AML-193 (cell line): ENCODE results near the gene STYXL2.
A peak's percentile ranks its signal among the peaks of the same experiment; 100 is the strongest.

ENCODE experiments used
- DNase-seq, 2 experiments: peaks; one replicate each; lab custom pipeline; 2025; lab: John Stamatoyannopoulos, UW

Gene STYXL2

GRCh38 chr1:167093846-167094516, at the start of gene STYXL2:
Gene STYXL2, plus strand, starts transcription at chr1:167094075. Its CDS starts 775 bp downstream, at chr1:167094850.
- no peak for DNase-seq

GRCh38 chr1:167051907-167052306, 42.0 kb upstream of the STYXL2 start:
- DNase-seq = no peak

GRCh38 chr1:167052389-167052788, 41.5 kb upstream of the STYXL2 start:
- no peak for DNase-seq

GRCh38 chr1:167054531-167054930, 39.3 kb upstream of the STYXL2 start:
- DNase-seq = no peak

GRCh38 chr1:167054946-167055630, 38.8 kb upstream of the STYXL2 start:
- DNase-seq = no peak

GRCh38 chr1:167056529-167057231, 37.2 kb upstream of the STYXL2 start:
- DNase-seq = no peak

GRCh38 chr1:167057241-167057688, 36.6 kb upstream of the STYXL2 start:
- DNase-seq = peak; percentile 50 to 62

- DNase-seq = peak; percentile 54 to 58
These were observed 34.6 kb upstream of the STYXL2 start for GRCh38 chr1:167059045-167059808.

GRCh38 chr1:167059809-167060107, 34.1 kb upstream of the STYXL2 start:
- no peak for DNase-seq

GRCh38 chr1:167060141-167061072, 33.5 kb upstream of the STYXL2 start:
- DNase-seq = no peak

GRCh38 chr1:167061073-167061464, 32.8 kb upstream of the STYXL2 start:
- DNase-seq = no peak

GRCh38 chr1:167064621-167065020, 29.3 kb upstream of the STYXL2 start:
- DNase-seq = no peak

GRCh38 chr1:167065471-167065870, 28.4 kb upstream of the STYXL2 start:
- DNase-seq = no peak

- peak; percentile 40 to 58 for DNase-seq
These were observed 27.3 kb upstream of the STYXL2 start for GRCh38 chr1:167066333-167067122.

- no peak for DNase-seq
These were observed 26.0 kb upstream of the STYXL2 start for GRCh38 chr1:167067904-167068303.

- DNase-seq = no peak
These were observed 25.1 kb upstream of the STYXL2 start for GRCh38 chr1:167068761-167069160.

GRCh38 chr1:167071286-167071685, 22.6 kb upstream of the STYXL2 start:
- DNase-seq = no peak

- DNase-seq = no peak
These were observed 17.7 kb upstream of the STYXL2 start for GRCh38 chr1:167076136-167076710.

GRCh38 chr1:167077128-167077867, 16.6 kb upstream of the STYXL2 start:
- no peak for DNase-seq
